Tibial nerve (tissue), 3 donors: ENCODE measurements around the gene MRPL43.

Experiments
- CTCF ChIP-seq, 5 experiments: fragments of 200-600 bp in 3 of 5; fragments of 450-650 bp in 2 of 5; sonication (generic) in 3 of 5; IDR thresholded peaks; one replicate each; pipeline ENCODE4 v1.5.1; 2016 to 2019; ENCODE audit warnings: antibody characterized with exemption in 5 of 5, mild to moderate bottlenecking in 3 of 5, moderate library complexity in 2 of 5
- POLR2A ChIP-seq, 2 donors: fragments of 450-650 bp; IDR thresholded peaks; one replicate each; pipeline ENCODE4 v1.6.1; 2017; ENCODE audit warnings: antibody characterized with exemption in 2 of 2, mild to moderate bottlenecking in 2 of 2, moderate library complexity in 2 of 2

GRCh38 chr10:100980711-100981110 is 6.6 kb downstream of the MRPL43 start:
- no peak for TF ChIP-seq CTCF (IDR thresholded peaks at IDR 0.05)
- TF ChIP-seq POLR2A (IDR thresholded peaks at IDR 0.05) = no peak
